Left ventricle myocardium superior (tissue), 1 donor: ENCODE data around the gene AFF4. TPM values are rescaled to one million over a fixed set of nuclear protein-coding genes. Genes with fewer than 3 reads are reported as not detected.
"Not testable (repeated sequence)": the region's sequence is repeated elsewhere in the genome, so short reads cannot be mapped to it uniquely, and the experiment has no call there.

Experiments
- ATAC-seq: fragments of 200-7000 bp; cut with Tn5 transposase; one replicate; pipeline ENCODE4 v1.9.1; 2020; ENCODE audit warnings: mild to moderate bottlenecking, moderate library complexity
- DNase-seq: peaks from one replicate; pipeline ENCODE4 v3.0.0-alpha.2; 2020
- intact Hi-C: fragments of 100-400 bp; cut with micrococcal nuclease; formaldehyde crosslinking; loops from one replicate; pipeline ENCODE4 v1.11.0; 2022
- total RNA-seq: library from RNA; stranded (reverse); fragmentation: NEBNext Ultra II Directional; extraction: Animal tissue kit (Norgen Biotek cat#: 25700); gene quantifications from one replicate; pipeline ENCODE4 v1.2.1, GENCODE V29; 2021
- donor health status: DM: no; HTN: yes; CAD: no; lungs with severe emphysema.

AFF4 gene
- total RNA-seq, 1 donor from 2014 or later: 33.0 TPM

GRCh38 chr5:132961123-132961815 lies 2.2 kb downstream of the AFF4 start:
- ATAC-seq, intact Hi-C loops, DNase-seq: not testable (repeated sequence)

- not testable (repeated sequence) for DNase-seq, ATAC-seq
- intact Hi-C loops: loop anchor here (10.0 kb wide), 1 partner anchor 81 kb away; the partner anchor contains the start of gene LEAP2
These were observed 7.2 kb downstream of the AFF4 start for GRCh38 chr5:132956166-132956799.

GRCh38 chr5:132953710-132954109 lies 9.7 kb downstream of the AFF4 start:
- intact Hi-C loops: loop anchor here (10.0 kb wide), 1 partner anchor 79 kb away; the partner anchor contains the start of gene LEAP2
- DNase-seq: no peak
- ATAC-seq: no peak

- intact Hi-C loops: loop anchor here (10.0 kb wide), 1 partner anchor 78 kb away; the partner anchor contains the start of gene LEAP2
- ATAC-seq: no peak
- DNase-seq: no peak
These were observed 10.6 kb downstream of the AFF4 start for GRCh38 chr5:132952829-132953228.

GRCh38 chr5:132951897-132952296 lies 11.5 kb downstream of the AFF4 start:
- DNase-seq: no peak
- intact Hi-C loops: loop anchor here (10.0 kb wide), 1 partner anchor 77 kb away; the partner anchor contains the start of gene LEAP2
- no peak for ATAC-seq

GRCh38 chr5:132949136-132949535 lies 14.3 kb downstream of the AFF4 start:
- DNase-seq (no peak), ATAC-seq (no peak)
- intact Hi-C loops: no loop called here

GRCh38 chr5:132947671-132948070 lies 15.8 kb downstream of the AFF4 start:
- no peak for ATAC-seq
- no peak for DNase-seq
- intact Hi-C loops: no loop called here

GRCh38 chr5:132945315-132945714 lies 18.1 kb downstream of the AFF4 start:
- ATAC-seq, DNase-seq, intact Hi-C loops: not testable (repeated sequence)

GRCh38 chr5:132943362-132944022 lies 19.9 kb downstream of the AFF4 start:
- DNase-seq: no peak
- ATAC-seq: peak; percentile 35
- intact Hi-C loops: no loop called here

GRCh38 chr5:132941331-132941730 lies 22.1 kb downstream of the AFF4 start:
- ATAC-seq (no peak), DNase-seq (no peak)
- intact Hi-C loops: no loop called here

GRCh38 chr5:132928062-132928407 lies 35.4 kb downstream of the AFF4 start:
- DNase-seq (no peak), ATAC-seq (no peak)

GRCh38 chr5:132927355-132928061 lies 35.9 kb downstream of the AFF4 start:
- no peak for ATAC-seq
- intact Hi-C loops: no loop called here
- no peak for DNase-seq

More at GRCh38 chr5:132928062-132928407, 35.4 kb downstream of the AFF4 start:
- intact Hi-C loops: no loop called here

GRCh38 chr5:132926437-132926836 lies 37.0 kb downstream of the AFF4 start:
- DNase-seq (no peak), ATAC-seq (no peak)
- intact Hi-C loops: no loop called here

GRCh38 chr5:132916086-132916485 lies 47.3 kb downstream of the AFF4 start:
- intact Hi-C loops: no loop called here
- DNase-seq (no peak), ATAC-seq (no peak)

- DNase-seq: no peak
- intact Hi-C loops: no loop called here
- no peak for ATAC-seq
These were observed 47.8 kb downstream of the AFF4 start for GRCh38 chr5:132915681-132916080.

- intact Hi-C loops: no loop called here
- ATAC-seq (no peak), DNase-seq (no peak)
These were observed 53.7 kb downstream of the AFF4 start for GRCh38 chr5:132909702-132910101.

GRCh38 chr5:132907161-132907560 lies 56.3 kb downstream of the AFF4 start:
- intact Hi-C loops: no loop called here
- ATAC-seq: no peak

GRCh38 chr5:132905938-132906337 lies 57.5 kb downstream of the AFF4 start:
- intact Hi-C loops: no loop called here

More at GRCh38 chr5:132907161-132907560, 56.3 kb downstream of the AFF4 start:
- no peak for DNase-seq

GRCh38 chr5:132901730-132902129 lies 61.7 kb downstream of the AFF4 start:
- no peak for DNase-seq
- ATAC-seq: no peak

More at GRCh38 chr5:132905938-132906337, 57.5 kb downstream of the AFF4 start:
- DNase-seq: no peak
- ATAC-seq: no peak

More at GRCh38 chr5:132901730-132902129, 61.7 kb downstream of the AFF4 start:
- intact Hi-C loops: no loop called here
